ENCODE results near the gene ELMO1. TPM values are rescaled to one million over a fixed set of nuclear protein-coding genes. Genes with fewer than 3 reads are reported as not detected.

Gene ELMO1
- total and polyA plus RNA-seq, 4 donors: 10.1 to 183 (median 34.4) TPM

DNA sequence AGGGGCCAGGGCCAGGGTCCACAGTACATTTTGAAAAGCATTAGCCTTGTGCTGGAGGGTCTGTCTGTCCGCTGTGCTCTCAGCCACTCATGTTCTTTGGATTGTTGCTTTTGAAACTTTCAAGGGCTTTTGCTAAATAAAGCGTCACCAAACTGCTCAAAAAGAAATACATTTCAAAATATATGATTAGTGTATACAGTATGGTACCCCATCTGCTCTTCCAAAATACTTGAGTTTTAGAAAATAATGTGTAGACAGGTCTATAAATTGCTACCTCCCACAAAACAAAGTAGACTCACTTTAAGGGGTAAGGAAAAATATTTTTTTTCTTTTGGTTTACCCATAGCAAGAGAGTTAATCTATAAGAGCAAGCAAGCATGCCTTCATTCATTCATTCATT, 530.1 kb downstream of the ELMO1 start:
- TF ChIP-seq, protein P1, sequence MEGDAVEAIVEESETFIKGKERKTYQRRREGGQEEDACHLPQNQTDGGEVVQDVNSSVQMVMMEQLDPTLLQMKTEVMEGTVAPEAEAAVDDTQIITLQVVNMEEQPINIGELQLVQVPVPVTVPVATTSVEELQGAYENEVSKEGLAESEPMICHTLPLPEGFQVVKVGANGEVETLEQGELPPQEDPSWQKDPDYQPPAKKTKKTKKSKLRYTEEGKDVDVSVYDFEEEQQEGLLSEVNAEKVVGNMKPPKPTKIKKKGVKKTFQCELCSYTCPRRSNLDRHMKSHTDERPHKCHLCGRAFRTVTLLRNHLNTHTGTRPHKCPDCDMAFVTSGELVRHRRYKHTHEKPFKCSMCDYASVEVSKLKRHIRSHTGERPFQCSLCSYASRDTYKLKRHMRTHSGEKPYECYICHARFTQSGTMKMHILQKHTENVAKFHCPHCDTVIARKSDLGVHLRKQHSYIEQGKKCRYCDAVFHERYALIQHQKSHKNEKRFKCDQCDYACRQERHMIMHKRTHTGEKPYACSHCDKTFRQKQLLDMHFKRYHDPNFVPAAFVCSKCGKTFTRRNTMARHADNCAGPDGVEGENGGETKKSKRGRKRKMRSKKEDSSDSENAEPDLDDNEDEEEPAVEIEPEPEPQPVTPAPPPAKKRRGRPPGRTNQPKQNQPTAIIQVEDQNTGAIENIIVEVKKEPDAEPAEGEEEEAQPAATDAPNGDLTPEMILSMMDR (IDR thresholded peaks at IDR 0.05; ENCODE audit: control extremely low read depth, extremely low read depth): no peak
- no peak overlapping the region for H3K27ac ChIP-seq (ENCODE audit: low read depth in 1 of 2, low read length in 1 of 2)
- H3K36me3 ChIP-seq (ENCODE audit: control insufficient read depth in 4 of 4, insufficient read depth in 4 of 4, low read length in 4 of 4): no peaks in the 10 kb centered on the region
- 90 to 95% methylated on average over 2 of the region's 2 CpGs for WGBS, 2 donors
- DNase-seq (no peak), ATAC-seq (ENCODE audit: insufficient read depth, low FRiP score) (no peak)
- H3K9me3 ChIP-seq (ENCODE audit: control insufficient read depth in 4 of 4, insufficient read depth in 3 of 4, low read length in 3 of 4): peaks cover 0 to 3% (median 0%) of the 10 kb centered on the region in 4 donors
- H3K4me1 ChIP-seq (ENCODE audit: control insufficient read depth in 5 of 5, insufficient read depth in 5 of 5, low read length in 5 of 5): peaks cover 0 to 4% (median under 1%) of the 10 kb centered on the region in 5 donors
- no peaks in the 10 kb centered on the region for H3K27me3 ChIP-seq (ENCODE audit: control insufficient read depth in 3 of 3, insufficient read depth in 3 of 3, low read length in 2 of 3)
- no peak overlapping the region for H3K4me3 ChIP-seq
- no peak overlapping the region for H3K9ac ChIP-seq (ENCODE audit: insufficient read depth in 1 of 2, low read length in 2 of 2)

DNA sequence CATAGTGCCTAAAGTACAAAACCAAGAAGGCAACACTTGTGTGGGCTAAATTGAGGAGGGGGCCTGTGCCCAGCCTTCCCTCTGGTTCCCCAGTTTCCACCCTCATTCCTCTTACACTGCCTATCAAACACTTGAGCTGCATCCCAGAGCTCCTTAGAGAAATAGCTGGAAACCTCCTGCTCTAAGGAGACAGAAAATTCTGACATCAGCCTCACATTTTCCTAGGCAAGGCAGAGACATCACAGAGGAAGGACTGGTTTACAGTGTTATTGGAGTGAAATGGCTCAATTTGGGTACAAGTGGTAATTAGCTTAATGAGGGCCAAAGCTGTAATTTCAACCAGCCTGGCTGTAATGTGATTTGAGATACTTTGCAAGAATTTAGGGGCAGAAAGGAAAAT, 532.0 kb downstream of the ELMO1 start:
- H3K27ac ChIP-seq (ENCODE audit: low read depth in 1 of 2, low read length in 1 of 2): no peak overlapping the region
- TF ChIP-seq, protein P1 (IDR thresholded peaks at IDR 0.05; ENCODE audit: control extremely low read depth, extremely low read depth): no peak
- no peaks in the 10 kb centered on the region for H3K27me3 ChIP-seq (ENCODE audit: control insufficient read depth in 3 of 3, insufficient read depth in 3 of 3, low read length in 2 of 3)

DNA sequence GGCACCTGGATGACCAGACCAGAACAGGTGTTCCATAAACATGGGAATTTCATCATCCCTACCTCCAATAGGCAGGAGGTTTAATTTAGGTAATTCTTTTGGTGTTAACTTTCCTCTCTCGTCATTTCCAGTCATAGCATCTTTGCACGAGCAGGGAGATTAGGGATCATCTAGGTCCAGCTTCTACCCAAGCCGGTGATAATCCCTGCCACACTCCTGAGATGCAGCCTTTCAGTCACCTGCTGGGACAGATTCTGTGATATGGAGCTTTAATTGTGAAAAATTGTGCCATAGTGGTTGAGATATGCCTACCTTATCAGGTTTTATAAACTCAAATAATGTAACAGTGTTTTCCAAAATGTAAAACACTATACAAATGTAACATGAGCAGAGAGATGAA, 532.5 kb downstream of the ELMO1 start:
- ATAC-seq (ENCODE audit: insufficient read depth, low FRiP score) (no peak), DNase-seq (no peak)
- H3K36me3 ChIP-seq (ENCODE audit: control insufficient read depth in 4 of 4, insufficient read depth in 4 of 4, low read length in 4 of 4): no peaks in the 10 kb centered on the region
- 83 to 100% methylated on average over 3 of the region's 3 CpGs for WGBS, 2 donors
- peaks cover 0 to 1% (median 0%) of the 10 kb centered on the region in 4 donors for H3K9me3 ChIP-seq (ENCODE audit: control insufficient read depth in 4 of 4, insufficient read depth in 3 of 4, low read length in 3 of 4)
- H3K27ac ChIP-seq (ENCODE audit: low read depth in 1 of 2, low read length in 1 of 2): no peak overlapping the region
- H3K4me3 ChIP-seq: no peak overlapping the region
- TF ChIP-seq, protein P1 (IDR thresholded peaks at IDR 0.05; ENCODE audit: control extremely low read depth, extremely low read depth): no peak
- H3K27me3 ChIP-seq (ENCODE audit: control insufficient read depth in 3 of 3, insufficient read depth in 3 of 3, low read length in 2 of 3): no peaks in the 10 kb centered on the region
- H3K9ac ChIP-seq (ENCODE audit: insufficient read depth in 1 of 2, low read length in 2 of 2): no peak overlapping the region
- H3K4me1 ChIP-seq (ENCODE audit: control insufficient read depth in 5 of 5, insufficient read depth in 5 of 5, low read length in 5 of 5): no peaks in the 10 kb centered on the region

More for the DNA sequence above, 532.0 kb downstream of the ELMO1 start:
- Histone ChIP-seq H3K4me1 (ENCODE audit: control insufficient read depth in 5 of 5, insufficient read depth in 5 of 5, low read length in 5 of 5) (no peaks in the 10 kb centered on the region), H3K36me3 (ENCODE audit: control insufficient read depth in 4 of 4, insufficient read depth in 4 of 4, low read length in 4 of 4) (no peaks in the 10 kb centered on the region), H3K4me3 (no peak overlapping the region), H3K9ac (ENCODE audit: insufficient read depth in 1 of 2, low read length in 2 of 2) (no peak overlapping the region), H3K9me3 (ENCODE audit: control insufficient read depth in 4 of 4, insufficient read depth in 3 of 4, low read length in 3 of 4) (peaks cover 0 to 2% (median 0%) of the 10 kb centered on the region in 4 donors)
- no peak for DNase-seq
- ATAC-seq (ENCODE audit: insufficient read depth, low FRiP score): no peak

DNA sequence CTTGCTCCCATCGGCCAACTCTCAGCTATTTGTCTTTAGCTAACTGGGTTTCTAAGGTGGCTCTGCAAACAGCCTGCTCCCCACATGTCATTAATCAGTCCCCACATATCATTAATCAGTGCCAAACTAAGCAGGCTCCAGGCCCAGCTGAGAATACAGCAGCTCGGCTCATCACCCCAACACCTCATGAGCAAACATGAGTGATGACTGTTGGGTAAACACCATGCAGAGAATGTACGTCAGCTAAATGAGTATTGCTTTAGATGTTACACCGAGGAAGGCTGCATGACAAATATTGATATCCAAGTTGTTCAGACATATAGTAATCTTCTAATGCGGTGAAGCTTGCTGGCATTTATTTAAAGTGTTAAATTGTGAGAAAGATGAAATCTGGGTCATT, 536.9 kb downstream of the ELMO1 start:
- WGBS, 2 donors: 77 to 89% methylated on average over 5 of the region's 5 CpGs
- H3K9me3 ChIP-seq (ENCODE audit: control insufficient read depth in 4 of 4, insufficient read depth in 3 of 4, low read length in 3 of 4): no peaks in the 10 kb centered on the region
- no peaks in the 10 kb centered on the region for H3K36me3 ChIP-seq (ENCODE audit: control insufficient read depth in 4 of 4, insufficient read depth in 4 of 4, low read length in 4 of 4)
- H3K27me3 ChIP-seq (ENCODE audit: control insufficient read depth in 3 of 3, insufficient read depth in 3 of 3, low read length in 2 of 3): no peaks in the 10 kb centered on the region
- no peak overlapping the region for H3K4me3 ChIP-seq
- H3K4me1 ChIP-seq (ENCODE audit: control insufficient read depth in 5 of 5, insufficient read depth in 5 of 5, low read length in 5 of 5): no peaks in the 10 kb centered on the region
- no peak overlapping the region for H3K27ac ChIP-seq (ENCODE audit: low read depth in 1 of 2, low read length in 1 of 2)
- ATAC-seq (ENCODE audit: insufficient read depth, low FRiP score) (no peak), DNase-seq (no peak)
- no peak overlapping the region for H3K9ac ChIP-seq (ENCODE audit: insufficient read depth in 1 of 2, low read length in 2 of 2)
- TF ChIP-seq, protein P1 (IDR thresholded peaks at IDR 0.05; ENCODE audit: control extremely low read depth, extremely low read depth): no peak

Measured in lung (tissue), 12 donors.